Neuron (in vitro differentiated cells): Measurements from ENCODE around the gene DAZAP1.
"Not testable (repeated sequence)": the region's sequence is repeated elsewhere in the genome, so short reads cannot be mapped to it uniquely, and the experiment has no call there.

Experiments
- H2AFZ ChIP-seq: one replicate; pipeline ENCODE4 v1.6.1; 2013; ENCODE audit warnings: low read depth, mild to moderate bottlenecking, inconsistent platforms, low read length, moderate library complexity
- H3K27me3 ChIP-seq: one replicate; pipeline ENCODE4 v1.6.1; 2013; ENCODE audit warnings: low read length; ENCODE audit not compliant: insufficient read depth
- H3K36me3 ChIP-seq: one replicate; pipeline ENCODE4 v1.6.1; 2013; ENCODE audit warnings: low read length; ENCODE audit not compliant: insufficient read depth
- H3K4me1 ChIP-seq: one replicate; pipeline ENCODE4 v1.6.1; 2013; ENCODE audit warnings: low read length; ENCODE audit not compliant: insufficient read depth
- H3K4me3 ChIP-seq: 2 replicates; pipeline ENCODE4 v1.5.1; 2013; ENCODE audit warnings: mild to moderate bottlenecking, low read length, moderate library complexity
- H3K9me3 ChIP-seq: one replicate; pipeline ENCODE4 v1.6.1; 2013; ENCODE audit warnings: low read length

Gene DAZAP1

DNA sequence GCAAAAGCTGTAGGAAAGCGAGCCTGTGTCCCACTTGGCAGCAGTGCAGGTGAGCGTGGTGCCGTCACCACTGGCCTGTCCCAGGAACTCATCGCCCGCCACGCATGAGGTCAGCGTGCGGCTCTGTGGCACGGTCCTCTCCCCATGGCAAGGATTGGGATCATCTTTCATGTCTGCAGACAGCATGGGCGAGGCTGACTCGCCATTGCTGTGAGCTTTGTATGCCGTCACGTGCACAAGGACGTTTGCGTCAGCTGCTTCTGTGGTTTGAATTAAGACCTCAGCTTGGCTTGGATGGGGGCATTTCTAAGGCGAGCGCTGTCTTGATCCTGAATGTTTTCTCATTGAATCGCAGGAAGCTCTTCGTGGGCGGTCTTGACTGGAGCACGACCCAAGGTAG, 9.8 kb downstream of the DAZAP1 start:
- no peaks in the 10 kb centered on the region for H3K9me3 ChIP-seq
- no peaks in the 10 kb centered on the region for H3K27me3 ChIP-seq
- no peak overlapping the region for H2AFZ ChIP-seq
- H3K4me1 ChIP-seq, result peaks cover 27% of the 10 kb centered on the region
- peaks cover 56% of the 10 kb centered on the region for H3K36me3 ChIP-seq
- H3K4me3 ChIP-seq, result no peak overlapping the region

DNA sequence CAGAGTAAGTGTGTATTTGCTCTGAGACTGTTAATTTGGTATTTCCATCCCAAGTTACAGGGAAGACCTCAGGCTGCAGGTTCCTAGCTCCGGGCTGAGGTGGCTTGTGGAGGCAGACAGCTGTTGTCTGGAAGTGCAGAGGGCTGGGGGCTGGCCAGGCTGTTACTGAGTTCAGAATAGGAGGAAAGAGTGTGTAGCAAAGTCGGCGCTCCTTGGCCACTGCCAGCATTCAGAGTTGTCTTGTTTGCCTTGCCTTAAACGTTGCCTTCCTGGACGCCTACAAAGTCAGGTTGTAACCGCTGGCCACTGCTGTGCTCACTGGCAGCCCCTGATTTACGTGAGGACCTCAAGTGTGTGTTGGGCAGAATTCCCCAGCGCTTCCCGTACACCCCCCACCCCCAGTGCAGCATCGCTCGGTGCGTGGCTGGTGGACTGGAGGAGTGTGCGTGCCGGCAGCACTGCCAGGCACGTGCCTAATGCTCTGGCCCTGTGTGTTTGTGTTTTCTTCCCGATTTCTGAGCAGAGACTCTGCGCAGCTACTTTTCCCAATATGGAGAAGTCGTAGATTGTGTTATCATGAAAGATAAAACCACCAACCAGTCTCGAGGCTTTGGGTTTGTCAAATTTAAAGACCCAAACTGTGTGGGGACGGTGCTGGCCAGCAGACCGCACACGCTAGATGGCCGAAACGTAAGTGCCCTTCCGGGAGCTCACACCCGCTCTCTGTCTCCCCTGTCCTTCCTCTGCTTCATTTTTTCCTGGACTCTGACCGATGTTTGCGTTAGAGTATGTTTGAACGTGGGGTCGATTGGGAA, 10.5 kb downstream of the DAZAP1 start:
- no peak overlapping the region for H3K4me3 ChIP-seq
- H3K9me3 ChIP-seq, result no peaks in the 10 kb centered on the region
- H3K36me3 ChIP-seq, result peaks cover 60% of the 10 kb centered on the region

DNA sequence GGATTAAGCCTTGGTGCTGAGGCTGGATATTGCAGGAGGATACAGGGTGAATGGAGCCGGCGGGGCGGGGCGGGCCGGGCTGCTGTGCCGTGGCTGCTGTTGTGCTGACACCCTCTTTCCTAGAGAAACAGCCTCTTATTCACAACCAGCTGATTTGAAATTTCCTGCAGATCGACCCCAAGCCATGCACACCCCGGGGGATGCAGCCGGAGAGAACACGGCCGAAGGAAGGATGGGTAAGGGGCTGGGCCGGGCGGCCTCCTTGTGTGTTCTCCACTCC, 11.1 kb downstream of the DAZAP1 start:
- H2AFZ ChIP-seq, result no peak overlapping the region
- H3K36me3 ChIP-seq, result peaks cover 61% of the 10 kb centered on the region
- no peaks in the 10 kb centered on the region for H3K27me3 ChIP-seq
- H3K9me3 ChIP-seq, result no peaks in the 10 kb centered on the region
- H3K4me1 ChIP-seq, result peaks cover 28% of the 10 kb centered on the region
- H3K4me3 ChIP-seq, result no peak overlapping the region

More for the DNA sequence above, 10.5 kb downstream of the DAZAP1 start:
- Histone ChIP-seq H3K27me3 (no peaks in the 10 kb centered on the region), H2AFZ (no peak overlapping the region), H3K4me1 (peaks cover 25% of the 10 kb centered on the region)

DNA sequence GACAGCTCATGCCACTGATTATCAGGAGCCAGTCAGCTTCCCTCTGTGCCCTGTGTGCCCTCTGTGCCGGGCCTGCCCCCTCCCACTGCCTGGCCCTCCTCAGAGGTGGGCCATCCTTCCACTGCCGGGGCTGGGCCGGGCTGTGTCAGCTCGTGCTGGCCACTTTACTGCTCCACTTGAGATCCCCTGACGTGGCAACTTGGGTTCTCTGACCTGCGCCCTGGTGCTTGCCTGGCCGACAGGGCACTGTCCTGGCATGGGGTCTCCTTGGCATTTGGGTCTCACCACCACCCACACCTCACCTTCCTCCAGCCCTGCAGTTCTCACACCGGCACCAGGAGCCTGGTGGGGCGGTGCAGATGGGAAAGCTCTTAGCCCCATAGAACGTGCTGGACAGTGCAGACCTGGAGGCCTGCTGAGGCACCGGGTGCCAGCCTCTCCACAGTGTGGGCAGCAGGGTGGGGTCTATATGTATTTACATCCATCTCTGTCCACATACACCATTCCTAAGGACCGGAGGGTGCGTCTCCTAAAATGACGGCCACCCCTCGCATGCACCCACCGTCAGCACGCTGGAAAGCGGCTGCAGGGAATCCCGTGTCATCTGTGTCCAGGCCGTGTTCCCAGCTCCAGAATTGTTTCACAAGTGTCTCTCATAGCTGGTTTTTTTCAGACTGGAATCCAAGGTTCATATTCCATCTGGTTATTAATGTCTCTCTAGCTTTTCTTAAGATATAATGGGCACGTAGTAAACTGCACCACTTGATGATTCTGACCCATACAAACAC, 11.8 kb downstream of the DAZAP1 start:
- H2AFZ ChIP-seq, result no peak overlapping the region
- no peaks in the 10 kb centered on the region for H3K27me3 ChIP-seq
- no peak overlapping the region for H3K4me3 ChIP-seq
- peaks cover 66% of the 10 kb centered on the region for H3K36me3 ChIP-seq
- peaks cover 35% of the 10 kb centered on the region for H3K4me1 ChIP-seq
- no peaks in the 10 kb centered on the region for H3K9me3 ChIP-seq

DNA sequence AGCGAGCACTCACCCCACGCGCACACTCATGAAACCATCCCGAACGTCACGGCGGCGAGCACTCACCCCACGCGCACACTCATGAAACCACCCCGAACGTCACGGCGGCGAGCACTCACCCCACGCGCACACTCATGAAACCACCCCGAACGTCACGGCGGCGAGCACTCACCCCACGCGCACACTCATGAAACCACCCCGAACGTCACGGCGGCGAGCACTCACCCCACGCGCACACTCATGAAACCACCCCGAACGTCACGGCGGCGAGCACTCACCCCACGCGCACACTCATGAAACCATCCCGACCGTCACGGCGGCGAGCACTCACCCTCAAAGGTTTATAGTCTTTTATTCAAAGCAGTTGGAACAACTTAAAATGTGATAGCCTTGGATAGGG, 12.7 kb downstream of the DAZAP1 start:
- Histone ChIP-seq H3K36me3 (peaks cover 69% of the 10 kb centered on the region), H3K4me1 (peaks cover 36% of the 10 kb centered on the region)
- not testable (repeated sequence) for H3K27me3 ChIP-seq, H2AFZ ChIP-seq, H3K4me3 ChIP-seq, H3K9me3 ChIP-seq

DNA sequence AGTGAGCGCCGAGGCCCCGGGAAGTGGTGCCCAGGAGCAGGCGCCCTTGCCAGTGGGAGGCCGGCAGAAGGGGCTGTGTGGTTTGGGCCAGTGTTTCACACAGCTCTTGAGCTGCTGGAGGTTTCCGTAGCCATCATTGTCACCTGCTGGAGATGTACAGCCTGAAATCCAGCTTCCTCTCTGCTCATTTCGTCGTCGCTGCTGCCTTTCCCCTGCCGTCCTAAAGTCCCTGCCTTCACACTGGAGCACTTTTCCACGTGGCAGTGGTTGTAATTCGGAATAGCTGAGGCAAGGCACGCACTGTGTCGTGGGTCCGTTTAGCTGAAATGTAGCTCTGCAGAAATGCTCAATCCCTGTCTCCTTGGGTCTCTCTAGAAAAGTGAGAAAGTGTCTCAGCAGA, 13.2 kb downstream of the DAZAP1 start:
- no peak overlapping the region for H3K4me3 ChIP-seq
- H2AFZ ChIP-seq, result no peak overlapping the region
- no peaks in the 10 kb centered on the region for H3K9me3 ChIP-seq
- H3K36me3 ChIP-seq, result peaks cover 72% of the 10 kb centered on the region
- peaks cover 31% of the 10 kb centered on the region for H3K4me1 ChIP-seq
- H3K27me3 ChIP-seq, result no peaks in the 10 kb centered on the region

DNA sequence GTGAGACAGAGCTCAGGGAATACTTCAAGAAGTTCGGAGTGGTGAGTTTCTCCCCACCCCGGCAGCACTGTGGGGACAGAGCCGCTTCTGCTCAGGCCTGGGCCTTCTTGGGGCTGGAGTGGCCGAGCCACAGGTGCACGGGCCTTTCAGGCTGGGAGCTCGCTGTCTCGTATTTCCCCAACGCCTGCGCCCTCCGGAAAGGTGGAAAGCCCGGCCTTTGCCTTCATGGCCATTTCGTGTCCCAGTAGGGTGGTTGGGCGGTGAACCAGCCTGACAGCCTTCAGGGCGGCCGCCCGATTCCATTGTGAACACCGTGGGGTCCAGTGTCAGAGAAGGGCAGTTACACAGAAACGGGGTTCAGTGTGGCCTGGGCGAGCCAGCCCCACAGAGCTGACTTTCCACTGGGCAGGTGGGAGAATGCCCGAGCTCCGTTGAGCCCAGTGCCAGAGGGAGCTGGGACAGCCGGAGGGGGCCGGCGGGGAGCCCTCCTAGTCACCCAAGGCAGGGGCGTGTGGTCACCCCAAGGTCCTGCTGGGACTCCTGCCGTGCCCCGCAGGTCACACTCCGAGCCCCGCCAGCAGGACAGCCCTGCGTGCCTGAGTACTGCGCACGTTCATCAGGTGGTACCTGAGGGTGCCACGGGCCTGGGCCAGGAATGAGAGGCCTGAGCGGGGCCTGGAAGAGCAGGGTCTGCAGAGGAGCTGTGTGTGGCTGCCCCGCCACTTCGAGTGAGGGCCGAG, 14.0 kb downstream of the DAZAP1 start:
- Histone ChIP-seq H3K27me3 (no peaks in the 10 kb centered on the region), H3K9me3 (no peaks in the 10 kb centered on the region), H3K36me3 (peaks cover 77% of the 10 kb centered on the region), H3K4me1 (peaks cover 23% of the 10 kb centered on the region), H2AFZ (no peak overlapping the region), H3K4me3 (no peak overlapping the region)

DNA sequence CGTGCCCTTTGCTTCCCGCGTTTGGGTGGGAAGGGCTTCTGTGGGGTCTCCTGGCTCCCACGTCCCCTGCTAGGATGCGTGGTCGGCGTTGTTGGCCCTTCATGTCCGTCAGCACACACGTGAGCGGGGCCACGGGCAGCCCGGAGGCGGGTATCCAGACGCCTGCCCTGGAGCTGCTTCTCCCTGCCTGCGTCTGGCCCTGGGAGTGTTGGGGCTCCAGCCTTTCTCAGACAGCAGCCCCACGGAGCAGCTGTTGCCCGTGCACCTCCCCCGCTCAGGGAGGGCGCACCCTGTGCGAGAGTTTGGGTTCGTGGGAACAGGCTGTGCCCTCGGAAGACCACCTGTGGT, 14.5 kb downstream of the DAZAP1 start:
- Histone ChIP-seq H3K9me3 (no peaks in the 10 kb centered on the region), H2AFZ (no peak overlapping the region), H3K4me3 (no peak overlapping the region), H3K27me3 (no peaks in the 10 kb centered on the region), H3K4me1 (peaks cover 19% of the 10 kb centered on the region), H3K36me3 (peaks cover 78% of the 10 kb centered on the region)

DNA sequence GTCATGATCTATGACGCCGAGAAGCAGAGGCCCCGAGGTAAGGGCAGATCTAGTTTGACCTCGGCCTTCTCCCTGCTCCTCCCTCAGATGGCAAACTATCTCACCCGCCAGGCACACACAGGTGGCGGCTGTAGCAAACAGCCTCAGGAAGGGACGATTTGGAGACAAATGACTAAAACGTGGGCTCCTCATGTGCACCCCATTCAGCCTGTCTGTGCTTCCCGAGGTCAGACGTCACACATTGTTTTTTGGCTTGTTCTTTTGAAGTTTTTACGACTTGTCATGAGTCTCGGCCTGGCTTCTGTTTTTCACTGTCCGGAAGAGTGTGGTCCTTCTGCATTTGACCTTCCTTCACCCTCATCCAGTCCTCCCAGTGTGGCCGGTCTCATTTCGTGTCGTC, 15.0 kb downstream of the DAZAP1 start:
- H3K36me3 ChIP-seq, result peaks cover 77% of the 10 kb centered on the region
- H3K27me3 ChIP-seq, result no peaks in the 10 kb centered on the region
- no peaks in the 10 kb centered on the region for H3K9me3 ChIP-seq
- H2AFZ ChIP-seq, result no peak overlapping the region
- H3K4me3 ChIP-seq, result no peak overlapping the region
- peaks cover 15% of the 10 kb centered on the region for H3K4me1 ChIP-seq

DNA sequence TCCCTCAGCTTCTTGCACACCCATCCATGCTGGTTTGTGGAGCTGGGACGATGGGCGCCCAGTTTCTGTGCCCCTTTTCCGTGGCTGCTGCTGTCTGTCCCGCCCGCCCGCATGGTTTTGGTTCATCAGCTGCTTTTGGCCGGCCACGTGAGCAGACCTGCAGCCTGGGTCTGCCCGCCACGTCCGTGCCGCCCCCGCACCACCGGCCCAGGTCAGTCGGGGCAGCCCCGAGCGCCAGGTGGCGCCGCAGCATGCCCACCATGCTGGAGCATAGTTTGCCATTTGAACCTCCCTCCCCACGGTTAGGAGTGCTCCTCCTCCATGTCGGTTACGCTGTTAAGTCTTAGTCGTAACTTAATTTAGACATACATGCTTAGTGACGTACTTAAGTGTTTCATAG, 15.6 kb downstream of the DAZAP1 start:
- Histone ChIP-seq H2AFZ (no peak overlapping the region), H3K27me3 (no peaks in the 10 kb centered on the region), H3K4me3 (no peak overlapping the region), H3K9me3 (no peaks in the 10 kb centered on the region), H3K4me1 (peaks cover 15% of the 10 kb centered on the region), H3K36me3 (peaks cover 82% of the 10 kb centered on the region)

DNA sequence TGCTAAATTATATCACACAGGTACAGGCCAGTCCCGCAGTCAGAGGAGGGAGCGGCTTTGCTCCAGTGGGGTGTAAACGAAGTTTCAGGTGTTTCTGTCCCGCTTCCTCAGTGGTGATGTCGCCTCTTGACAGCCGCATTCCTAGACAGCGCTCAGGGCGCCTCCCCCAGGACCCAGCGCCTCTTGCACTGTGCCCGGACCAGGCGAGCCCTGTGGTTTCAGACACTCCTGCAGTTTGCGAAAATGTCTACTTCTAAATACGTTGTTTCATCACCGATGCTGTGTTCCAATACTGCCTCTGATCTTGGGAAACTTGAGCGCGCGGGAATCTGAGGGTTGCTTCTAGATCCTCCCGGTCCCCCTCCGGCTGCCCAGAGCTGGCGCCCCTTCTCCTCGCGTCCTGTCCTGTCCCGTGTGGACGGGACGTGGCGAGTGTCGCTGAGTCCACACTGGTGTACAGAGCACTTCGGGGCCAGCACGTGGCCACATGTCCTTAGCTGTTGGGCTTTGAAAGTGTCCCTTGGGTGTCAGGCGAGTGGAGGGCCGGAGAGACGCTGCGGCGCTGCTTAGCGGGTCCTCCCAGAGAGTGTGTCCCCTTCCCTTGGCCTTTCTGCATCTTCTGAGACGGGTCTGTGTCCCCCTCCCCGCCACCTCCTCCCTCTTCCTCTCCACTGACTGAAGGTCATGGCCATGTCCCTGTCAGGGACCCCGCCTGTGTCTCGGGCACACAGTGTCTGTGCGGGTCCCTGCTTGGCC, 16.2 kb downstream of the DAZAP1 start:
- Histone ChIP-seq H3K36me3 (peaks cover 84% of the 10 kb centered on the region), H3K4me3 (no peak overlapping the region), H3K27me3 (no peaks in the 10 kb centered on the region), H2AFZ (no peak overlapping the region), H3K4me1 (peaks cover 15% of the 10 kb centered on the region), H3K9me3 (no peaks in the 10 kb centered on the region)

DNA sequence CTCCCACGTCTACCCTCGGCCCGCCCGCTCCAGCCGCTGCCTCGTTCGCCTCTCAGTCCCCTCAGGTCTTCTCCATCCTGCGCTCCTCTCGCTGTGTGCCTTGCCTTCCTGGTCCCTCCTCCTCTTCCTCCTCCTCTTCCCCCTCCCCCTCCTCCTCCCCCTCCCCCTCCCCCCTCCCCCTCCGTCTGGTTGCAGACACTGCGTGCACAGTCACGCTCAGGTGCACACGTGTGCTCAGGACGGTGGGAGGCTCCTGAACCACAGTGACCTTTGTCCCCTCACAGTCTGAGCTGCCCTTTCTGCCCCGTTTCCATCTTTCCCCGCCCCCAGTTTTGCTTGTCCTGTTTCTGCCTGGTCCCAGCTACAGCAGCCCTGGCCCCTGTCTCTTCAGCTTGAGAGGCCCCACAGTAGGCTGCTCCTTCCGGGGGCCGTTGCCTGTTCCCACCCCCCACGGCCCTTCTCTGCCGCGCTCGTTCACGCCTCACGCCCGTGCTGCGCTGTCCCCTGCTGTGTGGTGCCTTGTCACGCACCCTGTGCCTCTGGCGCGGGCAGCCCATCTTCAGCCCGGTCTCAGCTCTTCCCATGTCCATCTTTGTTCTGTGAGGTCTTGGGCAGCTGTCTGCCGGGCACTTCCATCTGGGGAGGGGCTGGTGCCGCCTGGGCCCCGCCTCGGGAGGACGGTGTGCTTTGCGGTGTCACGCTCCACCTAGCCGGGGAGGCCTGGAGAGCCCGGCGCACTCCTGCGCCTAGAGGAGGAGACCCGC, 17.0 kb downstream of the DAZAP1 start:
- Histone ChIP-seq H3K36me3 (peaks cover 84% of the 10 kb centered on the region), H3K4me1 (peaks cover 15% of the 10 kb centered on the region), H3K4me3 (no peak overlapping the region), H3K9me3 (no peaks in the 10 kb centered on the region), H2AFZ (no peak overlapping the region), H3K27me3 (no peaks in the 10 kb centered on the region)
